ENCODE results near the gene STMN1.
"Not testable (repeated sequence)": the region's sequence is repeated elsewhere in the genome, so short reads cannot be mapped to it uniquely, and the experiment has no call there.

The STMN1 gene

DNA sequence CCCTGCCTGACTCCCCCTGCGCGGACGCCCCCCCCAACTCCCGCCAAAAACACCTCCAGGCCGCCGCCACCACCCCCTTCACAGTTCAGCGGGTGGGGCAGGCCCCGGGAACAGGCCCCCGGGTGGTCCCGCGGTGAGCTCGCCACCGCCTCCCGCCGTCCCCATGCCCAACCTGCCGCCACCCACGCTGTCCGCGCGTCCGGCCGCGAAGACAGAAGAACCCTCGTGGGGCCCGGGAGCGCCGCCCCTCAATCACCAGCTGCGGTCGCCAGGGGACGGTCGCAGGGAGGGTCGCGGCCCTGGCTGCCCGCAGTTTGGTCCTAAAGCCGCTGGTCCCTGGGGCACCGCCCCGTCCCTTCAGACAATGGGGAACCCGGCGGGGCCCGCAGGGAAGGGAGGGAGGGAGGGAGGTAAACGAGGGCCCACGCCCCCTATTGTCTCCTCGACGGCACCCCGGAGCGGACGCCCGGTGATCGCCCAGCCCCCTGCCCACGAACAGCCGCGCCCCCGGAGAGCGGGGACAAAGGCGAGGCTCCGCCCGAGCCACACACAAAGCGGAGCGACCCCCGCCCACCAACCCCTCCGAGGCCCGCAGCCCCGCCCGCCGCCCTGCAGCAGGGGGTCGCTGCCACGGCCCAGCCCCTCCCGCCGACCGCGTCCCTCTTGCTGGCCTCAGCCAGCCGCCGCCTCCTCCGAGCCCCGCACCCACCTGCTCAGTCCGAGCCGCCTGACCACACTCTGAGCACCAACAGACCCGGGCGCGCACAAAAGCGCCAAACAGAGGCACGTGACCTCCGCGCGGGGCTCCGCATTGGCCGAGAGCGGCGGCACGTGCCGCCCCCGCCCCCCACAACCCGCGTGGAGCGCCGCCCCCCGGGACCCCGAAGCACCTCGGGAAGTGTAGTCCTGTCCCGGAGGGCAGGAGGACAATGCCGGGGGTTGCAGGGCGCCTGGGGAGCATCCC, at the start of gene STMN1:
TSS of gene STMN1 (minus strand) at position 740 of the 964 bp plus-strand sequence. CDS start 1,743 bp downstream, outside the sequence.
- peak; percentile 92 for DNase-seq

DNA sequence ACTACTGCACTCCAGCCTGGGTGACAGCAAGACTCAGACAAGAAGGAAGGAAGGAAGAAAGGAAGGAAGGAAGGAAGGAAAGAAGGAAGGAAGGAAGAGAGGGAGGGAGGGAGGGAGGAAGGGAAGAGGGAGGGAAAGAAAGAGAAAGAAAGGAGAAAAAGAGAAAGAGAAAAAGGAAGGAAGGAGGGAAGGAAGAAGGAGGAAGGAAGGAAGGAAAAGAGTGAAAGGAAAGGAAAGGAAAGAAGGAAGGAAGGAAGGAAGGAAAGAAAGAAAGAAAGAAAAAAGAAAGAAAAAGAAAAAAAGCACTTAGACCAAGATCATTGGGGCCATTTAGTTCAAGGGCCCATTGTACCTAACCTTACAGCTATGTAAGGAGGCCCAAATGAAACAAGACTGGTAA, 49.3 kb upstream of the STMN1 start:
- DNase-seq: no peak

DNA sequence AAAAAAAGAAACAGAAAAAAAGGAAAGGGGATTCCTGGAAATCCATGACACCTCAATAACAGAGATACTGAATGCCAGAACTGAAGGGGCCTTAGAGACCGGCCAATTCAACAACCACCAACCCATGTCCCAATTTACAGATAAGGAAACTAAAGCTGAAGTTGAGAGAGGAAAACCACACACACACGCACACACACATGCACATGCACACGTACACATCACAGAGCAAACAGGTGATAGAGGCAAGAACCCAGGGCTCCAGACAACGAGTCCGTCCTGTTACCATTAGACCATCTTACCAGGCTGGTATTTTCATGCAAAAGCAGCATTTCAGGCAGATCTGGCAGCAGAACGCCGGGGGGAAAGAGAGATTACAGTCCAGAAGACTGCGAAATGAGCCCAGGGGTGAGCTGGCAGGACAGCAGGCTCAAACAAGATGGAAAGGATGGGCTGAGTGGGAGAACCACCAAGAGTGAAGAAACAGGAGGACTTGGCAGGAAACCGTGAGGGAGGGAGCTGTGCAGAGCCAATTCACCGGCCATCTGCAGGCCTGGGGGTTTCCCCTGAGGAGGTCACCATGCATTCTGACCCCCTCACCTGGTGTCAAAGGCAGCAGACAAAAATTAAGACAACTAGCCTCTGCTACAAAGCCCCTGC, 48.2 kb upstream of the STMN1 start:
- DNase-seq: no peak

DNA sequence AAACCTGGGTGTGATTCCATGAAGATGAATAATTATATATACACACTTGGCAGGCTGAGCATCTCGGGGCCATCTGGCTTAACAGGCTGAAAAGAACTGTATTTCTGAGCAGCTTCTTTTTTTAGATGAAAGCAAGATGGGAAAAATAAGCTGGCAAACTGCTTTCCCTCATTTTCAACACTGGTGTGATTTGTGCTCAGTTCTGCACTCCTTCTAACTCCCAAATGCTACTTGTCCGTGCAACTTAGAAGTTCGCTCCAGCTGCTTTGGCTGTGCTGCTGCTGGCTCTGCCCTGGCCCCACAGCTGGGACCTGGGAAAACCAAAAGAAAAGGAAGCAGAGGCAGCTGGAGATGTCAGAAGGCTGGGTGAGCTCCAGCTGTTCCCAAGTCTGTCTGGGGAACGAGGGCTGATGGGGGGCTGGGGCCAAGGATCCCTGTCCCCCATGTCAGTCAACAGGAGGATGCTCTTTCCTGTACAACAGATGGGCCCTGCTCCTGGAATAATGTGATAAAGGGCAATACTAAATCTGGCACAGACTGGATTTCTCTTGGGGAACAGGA, 46.7 kb upstream of the STMN1 start:
- DNase-seq: no peak

DNA sequence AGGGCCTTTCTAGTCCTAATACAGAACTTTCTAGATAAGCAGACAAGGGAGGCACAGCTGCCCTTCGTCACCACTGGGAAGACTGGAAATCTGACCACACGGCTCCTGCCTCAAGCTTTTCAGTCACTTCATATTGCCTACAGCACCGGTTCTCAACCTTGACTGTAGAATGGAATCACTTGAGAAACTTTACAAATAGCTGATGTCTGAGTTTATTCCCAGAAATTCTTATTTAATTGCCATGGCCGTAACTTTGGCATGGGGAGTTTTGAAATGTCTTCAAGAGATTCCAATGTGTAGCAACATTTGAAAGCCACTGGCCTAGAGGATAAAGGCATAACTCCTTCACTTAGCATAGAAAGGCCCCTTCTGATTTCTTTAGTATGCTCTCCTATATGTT, 42.4 kb upstream of the STMN1 start:
- DNase-seq: no peak

DNA sequence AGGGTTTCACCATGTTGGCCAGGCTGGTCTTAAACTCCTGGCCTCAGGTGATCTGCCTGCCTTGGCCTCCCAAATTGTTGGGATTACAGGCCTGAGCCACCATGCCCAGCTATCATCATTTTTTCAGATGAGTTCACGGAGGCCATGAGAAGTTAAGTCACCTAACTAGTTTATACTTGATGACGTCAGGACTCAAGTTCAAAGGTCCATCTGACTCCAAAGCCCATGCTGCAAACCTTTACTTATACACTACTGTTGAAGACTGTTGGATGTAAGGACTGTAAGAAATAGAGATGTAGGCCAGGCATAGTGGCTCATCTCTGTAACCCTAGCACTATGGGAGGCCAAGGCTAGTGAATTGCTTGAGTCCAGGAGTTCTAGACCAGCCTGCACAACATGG, 40.8 kb upstream of the STMN1 start:
- no peak for DNase-seq

DNA sequence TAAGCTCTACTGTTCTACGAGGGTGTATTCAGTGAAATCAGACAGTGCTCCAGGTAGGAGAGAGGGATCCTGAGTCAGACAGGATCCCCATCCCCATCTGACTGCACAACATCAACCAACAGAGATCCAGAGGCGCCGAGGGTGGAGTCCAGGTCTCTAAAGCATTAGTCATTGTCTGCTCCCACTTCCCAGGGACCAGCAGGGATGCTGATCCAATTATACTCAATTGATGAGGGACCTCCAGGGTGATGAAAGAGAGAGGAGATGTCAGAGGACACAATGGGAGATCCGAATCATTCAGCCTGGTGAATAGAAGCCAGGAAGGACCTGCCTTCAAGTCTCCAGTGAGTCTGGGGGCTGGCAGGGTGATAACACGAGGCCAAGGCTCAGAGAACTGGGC, 39.5 kb upstream of the STMN1 start:
- no peak for DNase-seq

DNA sequence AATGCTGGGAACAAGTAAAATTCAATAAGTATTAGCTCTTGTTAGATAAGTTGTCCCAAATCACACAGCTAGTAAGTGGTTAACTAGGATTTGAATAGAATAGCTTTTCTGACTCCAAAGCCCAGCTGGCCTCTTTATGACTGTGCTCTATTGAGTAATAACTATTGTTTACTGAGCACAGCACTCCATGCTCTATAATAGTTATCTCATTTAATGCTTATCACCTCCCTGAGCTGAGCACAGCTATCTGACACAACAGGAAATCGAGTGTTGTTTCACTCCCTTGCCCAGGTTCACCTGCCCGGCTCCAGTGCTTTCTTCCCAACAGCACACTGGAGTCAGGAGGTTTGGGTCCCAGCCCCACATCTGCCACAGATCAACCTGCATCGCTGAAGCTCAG, 38.8 kb upstream of the STMN1 start:
- no peak for DNase-seq

DNA sequence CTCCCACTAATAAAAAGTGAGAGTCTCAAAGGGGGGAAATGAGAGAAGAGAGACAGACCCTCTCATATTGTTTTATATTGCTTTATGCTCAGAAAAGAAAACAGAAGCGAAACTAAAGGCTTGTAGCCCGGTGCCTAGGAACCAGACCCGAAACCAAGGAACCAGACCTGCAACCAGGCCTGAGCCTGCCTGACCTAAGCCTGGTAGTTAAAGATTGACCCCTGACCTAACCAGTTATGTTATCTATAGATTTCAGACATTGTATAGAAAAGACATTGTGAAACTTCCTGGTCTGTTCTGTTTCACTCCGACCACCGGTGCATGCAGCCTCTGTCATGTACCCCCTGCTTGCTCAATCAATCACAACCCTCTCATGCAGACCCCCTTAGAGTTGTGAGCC, 37.3 kb upstream of the STMN1 start:
- not testable (repeated sequence) for DNase-seq

DNA sequence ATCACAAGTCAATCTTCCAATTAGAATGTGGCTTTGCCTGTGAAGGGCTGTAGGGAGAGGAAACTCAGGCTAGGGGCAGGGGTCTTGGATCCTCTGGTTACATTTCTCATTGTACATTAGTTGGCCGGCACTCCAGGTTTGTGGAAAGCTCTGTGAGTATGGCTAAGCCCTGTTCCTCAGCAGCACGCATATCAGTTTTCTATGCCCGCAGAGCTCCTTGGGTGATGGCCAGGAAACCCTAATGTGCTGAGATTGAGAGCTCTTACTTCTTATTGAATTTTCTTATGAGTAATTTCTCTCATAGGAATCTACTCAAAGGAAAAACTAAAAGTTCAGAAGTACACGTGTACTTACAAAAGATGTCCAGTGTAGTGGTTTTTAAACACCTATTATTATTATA, 30.7 kb upstream of the STMN1 start:
- DNase-seq: no peak

DNA sequence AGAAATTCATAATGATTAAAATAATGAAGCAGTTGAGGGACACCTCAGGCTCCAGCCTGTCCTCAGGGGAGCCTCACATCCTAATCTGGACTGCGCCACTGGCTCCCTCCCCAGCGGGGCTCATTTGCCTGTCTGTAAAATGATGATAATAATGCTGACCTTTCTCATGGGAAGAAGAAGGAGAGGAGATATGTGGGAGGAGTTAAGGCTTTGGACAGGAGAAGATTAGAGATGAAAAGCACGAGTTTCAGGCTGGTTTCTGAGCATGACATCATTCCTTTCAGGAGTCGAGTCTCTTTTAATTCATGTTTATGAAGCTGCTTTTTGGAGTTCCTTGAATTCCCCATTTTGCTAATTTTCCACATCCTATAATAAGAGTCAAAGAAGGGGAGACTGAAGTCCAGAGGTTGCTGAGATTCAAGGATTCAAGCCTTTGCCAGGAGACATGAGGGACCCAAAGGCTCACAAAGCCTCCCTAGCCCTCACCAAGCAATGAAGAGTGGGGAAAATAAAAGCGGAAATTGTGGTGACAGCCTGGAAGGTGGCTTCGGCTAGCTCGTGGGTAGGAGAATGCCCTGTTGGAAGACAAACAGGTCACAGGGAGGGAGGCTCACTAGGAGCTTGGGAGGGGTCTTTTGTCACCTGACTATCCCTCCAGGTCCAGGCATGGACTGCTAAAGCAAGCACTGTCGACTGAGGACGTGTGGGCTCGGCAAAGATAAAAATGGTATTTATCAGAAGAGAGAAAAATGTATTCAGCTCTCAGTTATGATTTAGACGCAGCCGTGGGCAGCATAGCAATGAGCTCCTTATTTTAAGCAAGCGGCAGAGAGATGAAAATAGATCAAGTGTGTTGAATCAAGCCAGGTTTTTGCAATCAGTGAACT, 27.5 kb upstream of the STMN1 start:
- no peak for DNase-seq

DNA sequence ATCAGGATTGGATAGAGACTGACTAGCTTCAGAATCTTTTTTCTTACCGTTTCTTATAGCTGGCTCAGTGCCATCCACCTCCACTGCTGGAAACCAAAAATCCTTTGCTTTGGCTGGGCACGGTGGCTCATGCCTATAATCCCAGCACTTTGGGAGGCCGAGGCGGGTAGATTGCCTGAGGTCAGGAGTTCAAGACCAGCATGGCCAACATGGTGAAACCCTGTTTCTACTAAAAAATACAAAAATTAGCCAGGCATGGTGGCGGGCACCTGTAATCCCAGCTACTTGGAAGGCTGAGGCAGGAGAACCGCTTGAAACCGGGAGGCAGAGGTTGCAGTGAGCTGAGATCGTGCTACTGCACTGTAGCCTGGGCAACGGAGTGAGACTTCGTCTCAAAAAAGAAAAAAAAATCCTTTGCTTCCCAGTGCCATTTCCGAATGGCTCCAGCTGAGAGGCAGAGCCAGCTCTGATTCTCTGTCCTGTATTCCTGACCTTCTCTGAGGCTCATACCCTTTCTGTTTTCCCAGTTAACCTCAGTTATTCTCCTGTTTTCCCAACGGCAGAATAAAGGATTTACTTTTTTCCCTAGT, 26.7 kb upstream of the STMN1 start:
- DNase-seq: not testable (repeated sequence)

DNA sequence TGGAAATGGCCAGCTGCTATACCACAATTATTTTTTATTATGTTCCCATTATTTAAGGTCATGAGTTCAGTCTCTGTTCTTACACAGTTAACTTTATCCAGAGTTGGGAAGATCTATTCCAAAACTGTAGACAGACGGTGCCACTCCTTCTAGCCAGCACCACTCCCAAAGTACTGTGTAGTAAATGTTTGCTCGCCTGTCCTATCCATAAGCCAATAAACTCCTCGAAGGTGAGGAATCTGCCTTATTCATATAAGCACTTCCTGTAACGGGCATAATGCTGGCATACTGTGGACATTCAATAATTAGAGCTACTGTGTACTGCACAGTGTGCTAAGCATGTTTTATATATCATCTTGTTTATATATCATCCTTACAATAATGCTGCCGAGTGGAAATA, 26.1 kb upstream of the STMN1 start:
- no peak for DNase-seq

DNA sequence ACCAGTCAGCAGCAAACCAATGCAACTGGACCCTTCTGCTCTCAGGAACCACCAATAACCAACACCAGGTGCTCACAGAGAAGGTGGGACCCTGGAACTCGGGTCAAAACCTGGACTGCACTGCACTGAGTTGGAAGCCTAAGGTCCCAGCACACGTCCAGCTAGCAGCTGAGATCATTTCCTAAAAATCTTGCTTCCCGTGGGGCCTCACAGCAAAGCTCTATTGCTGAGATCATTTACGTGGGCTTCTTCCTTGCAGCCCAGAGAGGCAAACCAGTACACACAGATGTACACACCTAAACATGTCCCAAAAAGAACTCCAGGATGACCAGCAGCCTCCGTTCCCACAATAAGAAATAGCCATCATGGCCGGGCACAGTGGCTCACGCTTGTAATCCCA, 22.8 kb upstream of the STMN1 start:
- DNase-seq: no peak

DNA sequence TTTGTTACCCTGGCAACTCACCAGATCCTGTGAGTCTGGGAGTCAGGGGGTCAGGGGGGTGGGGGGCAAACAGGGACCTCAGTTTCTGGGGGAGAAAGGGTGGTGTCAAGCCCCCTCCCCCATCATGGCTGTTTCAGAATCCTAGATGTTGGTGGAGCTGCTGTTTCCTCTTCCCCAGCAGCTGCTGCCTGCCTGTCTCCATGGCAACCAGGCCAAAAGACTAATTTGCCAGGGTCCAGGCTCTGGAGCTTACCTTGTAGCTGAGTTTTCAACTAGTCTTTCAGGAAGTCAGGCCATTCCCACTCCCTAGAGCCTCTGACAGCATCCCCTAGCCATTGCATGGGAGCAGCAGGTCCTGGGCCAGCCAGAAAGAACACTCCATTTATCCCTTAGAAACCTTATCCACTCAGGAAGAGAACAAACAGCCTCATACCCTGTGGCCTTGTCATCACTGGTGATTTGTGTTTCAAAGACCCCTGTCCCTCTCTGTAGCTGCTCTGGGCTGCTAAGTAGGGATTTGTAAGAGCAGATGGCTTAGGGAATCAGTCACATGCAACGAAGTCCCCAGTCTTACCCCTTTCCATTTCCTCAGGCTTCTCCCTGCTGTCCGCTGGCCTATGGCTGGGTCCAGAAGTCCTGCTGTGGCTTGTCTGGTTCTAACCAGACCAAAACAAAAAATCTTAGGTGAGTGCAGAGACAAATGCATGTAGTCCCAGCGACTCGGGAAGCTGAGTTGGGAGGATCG, 21.5 kb upstream of the STMN1 start:
- DNase-seq: no peak

DNA sequence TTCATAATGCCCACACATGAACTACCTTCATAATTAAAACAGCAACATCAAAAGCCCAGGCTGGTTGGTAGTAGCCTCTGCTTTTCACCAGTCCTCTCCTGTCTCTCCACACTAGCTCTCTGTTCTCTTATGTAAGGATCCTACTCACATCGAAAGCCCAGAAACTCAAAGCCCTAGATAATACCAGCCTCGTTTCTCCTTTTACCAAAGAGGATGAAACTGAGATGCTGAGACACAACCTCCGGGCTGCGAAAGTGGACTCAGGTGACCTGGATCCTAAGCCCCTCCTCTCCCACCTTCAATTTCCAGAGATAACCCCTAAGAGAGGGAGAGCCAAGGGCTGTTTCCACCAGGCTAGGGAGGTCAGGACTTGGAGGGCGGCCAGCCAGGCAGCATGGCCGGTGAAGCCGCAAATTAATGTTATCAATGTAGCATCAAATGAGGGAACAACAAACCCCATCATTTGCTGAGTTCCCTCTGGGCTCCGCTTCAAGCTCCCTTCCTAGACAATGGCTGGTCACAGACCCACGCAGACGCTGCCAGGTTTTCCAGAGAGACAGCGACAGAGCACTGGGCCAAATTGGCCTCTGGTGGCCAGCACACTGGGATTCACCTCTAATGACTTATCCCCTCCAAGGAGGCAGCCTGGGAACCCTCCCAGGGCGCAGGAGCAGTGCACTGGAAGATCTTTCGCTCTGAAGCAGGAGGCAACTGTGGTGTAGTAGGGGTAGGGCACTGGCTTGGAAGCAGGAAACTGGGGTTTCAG, 20.7 kb upstream of the STMN1 start:
- no peak for DNase-seq

DNA sequence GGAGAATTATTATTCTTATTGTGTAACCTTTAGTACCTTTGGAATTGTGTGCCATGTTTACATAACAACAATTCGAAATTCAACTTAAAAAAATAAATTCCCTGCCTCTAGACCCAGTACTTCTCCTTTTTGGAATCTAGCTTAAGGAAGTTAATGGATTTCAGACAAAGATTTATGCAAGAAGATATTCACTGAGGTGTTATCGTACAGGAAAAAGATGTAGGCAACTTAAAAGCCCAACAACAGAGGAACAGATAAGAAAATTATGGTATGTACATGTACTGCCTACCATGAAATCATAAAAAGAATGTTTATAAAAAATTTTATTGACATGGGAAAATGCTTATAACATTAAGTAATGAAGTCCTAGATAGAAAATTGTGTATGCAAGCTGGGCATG, 18.2 kb upstream of the STMN1 start:
- no peak for DNase-seq

DNA sequence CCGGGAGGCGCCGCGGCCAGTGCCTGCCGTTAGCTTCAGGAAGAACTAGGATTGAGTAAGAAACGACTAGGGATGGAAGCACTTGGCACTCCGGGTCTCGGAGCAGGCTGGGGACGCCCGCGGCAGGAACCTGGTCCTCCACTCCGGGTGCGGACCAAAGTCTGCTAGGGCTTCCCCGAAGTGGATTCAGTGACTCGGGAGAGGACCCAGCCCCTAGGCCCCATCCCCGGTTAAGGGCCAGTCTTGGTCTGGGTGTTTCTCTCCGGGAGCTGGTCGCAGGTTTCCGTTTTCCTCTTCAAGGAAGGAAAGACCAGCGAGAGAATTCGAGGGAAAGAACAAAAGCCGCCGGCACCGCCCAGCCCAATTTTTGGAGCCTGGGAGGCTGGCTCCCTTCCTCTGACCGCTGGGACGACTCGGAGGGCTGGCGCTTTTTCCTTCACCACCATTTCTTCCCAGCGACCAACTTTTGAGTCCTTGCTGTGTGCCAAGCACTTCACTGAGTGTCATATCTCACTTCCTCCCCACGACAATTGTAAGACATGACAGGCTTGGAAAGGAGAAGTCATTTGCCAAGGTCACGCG, 16.8 kb upstream of the STMN1 start:
- DNase-seq: peak; percentile 27

DNA sequence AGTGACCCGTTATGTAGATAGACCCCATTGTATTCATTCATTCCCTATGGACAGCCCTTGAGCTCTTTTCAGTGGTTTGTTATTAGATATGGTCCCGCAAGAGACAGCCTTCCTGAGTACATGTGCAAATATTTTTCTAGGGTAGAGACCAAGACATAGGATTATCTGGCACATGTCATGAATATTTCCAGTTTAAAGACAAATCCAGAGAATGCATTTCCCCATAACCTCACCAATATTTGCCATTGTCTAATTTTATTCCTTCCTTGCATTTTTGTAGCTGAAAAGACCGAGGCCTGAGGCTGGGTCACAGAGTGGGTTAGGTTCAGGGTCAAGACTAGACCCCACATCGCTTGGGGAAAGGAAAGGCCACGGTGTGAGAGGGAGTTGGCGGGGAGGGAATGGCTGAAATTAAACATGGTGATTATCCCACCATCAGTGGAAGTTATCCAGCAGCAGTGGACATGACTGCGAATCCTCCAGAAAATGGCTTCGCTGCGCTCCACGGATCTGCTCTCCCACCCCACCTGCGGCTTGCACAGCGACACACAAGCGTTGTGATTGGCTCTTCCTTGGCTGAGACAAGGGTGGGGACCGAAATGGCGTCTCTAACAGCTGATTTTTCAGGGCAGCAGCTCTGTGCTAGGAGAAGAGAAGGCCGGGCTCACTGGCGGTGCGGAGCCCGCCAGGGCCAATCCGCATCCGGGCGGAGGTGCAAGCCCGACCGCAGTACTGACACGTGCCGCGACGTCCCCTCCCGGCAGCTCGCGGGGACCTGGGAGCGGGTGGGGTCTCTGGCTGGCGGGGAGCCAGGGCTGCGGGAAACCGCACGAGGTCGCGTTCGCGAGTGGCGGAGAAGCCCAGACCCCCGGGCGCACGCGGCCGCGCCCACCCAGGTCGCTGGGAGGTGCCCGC, 16.1 kb upstream of the STMN1 start:
- peak; percentile 50 for DNase-seq
